Lower leg skin (tissue), 3 donors: ENCODE measurements around the gene PTGR2.

Experiments used
- POLR2A ChIP-seq, 2 donors: fragments of 450-650 bp; IDR thresholded peaks; one replicate each; pipeline ENCODE4 v1.6.1; 2016 to 2017; ENCODE audit warnings: antibody characterized with exemption in 2 of 2, mild to moderate bottlenecking in 1 of 2, moderate library complexity in 1 of 2
- TF ChIP-seq, protein P1 (sequence below), 3 donors: fragments of 450-650 bp; IDR thresholded peaks; one replicate each; pipeline ENCODE4 v1.5.1; 2016; ENCODE audit warnings: antibody characterized with exemption in 3 of 3, mild to moderate bottlenecking in 3 of 3, moderate library complexity in 2 of 3

DNA sequence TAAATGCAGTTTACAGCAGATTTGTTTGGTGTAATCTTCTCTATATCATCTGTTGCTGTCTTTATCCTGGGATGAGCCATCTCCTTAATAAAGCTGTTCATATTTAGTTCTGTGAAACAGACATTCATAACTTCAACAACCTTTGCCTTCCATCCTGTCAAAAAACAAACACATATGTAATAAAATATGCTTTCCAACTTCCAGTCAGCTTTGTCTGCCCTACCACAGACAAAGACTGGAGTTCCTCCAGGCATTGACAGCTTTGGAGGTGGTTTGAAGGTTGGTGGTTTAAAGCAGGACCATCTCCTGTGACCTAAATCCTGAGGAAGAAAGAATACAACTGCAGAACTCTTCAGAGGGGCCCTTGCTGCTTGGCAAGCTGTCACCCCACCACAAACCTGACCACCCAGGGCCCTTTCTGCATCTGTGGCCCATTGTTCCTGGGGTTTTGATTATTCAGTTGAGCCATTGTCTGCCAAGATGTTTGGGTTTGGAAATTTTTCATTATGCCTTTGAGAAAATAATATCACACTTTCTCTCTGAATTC is 28.2 kb upstream of the PTGR2 start:
- TF ChIP-seq, protein P1, sequence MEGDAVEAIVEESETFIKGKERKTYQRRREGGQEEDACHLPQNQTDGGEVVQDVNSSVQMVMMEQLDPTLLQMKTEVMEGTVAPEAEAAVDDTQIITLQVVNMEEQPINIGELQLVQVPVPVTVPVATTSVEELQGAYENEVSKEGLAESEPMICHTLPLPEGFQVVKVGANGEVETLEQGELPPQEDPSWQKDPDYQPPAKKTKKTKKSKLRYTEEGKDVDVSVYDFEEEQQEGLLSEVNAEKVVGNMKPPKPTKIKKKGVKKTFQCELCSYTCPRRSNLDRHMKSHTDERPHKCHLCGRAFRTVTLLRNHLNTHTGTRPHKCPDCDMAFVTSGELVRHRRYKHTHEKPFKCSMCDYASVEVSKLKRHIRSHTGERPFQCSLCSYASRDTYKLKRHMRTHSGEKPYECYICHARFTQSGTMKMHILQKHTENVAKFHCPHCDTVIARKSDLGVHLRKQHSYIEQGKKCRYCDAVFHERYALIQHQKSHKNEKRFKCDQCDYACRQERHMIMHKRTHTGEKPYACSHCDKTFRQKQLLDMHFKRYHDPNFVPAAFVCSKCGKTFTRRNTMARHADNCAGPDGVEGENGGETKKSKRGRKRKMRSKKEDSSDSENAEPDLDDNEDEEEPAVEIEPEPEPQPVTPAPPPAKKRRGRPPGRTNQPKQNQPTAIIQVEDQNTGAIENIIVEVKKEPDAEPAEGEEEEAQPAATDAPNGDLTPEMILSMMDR (IDR thresholded peaks at IDR 0.05) = no peak
- TF ChIP-seq POLR2A (IDR thresholded peaks at IDR 0.05) = no peak
